ENCODE data around the gene KMT2C. TPM values are rescaled to one million over a fixed set of nuclear protein-coding genes. Genes with fewer than 3 reads are reported as not detected.

The KMT2C gene
- total and polyA plus RNA-seq, 2 of the 13 experiments (the other 11 are each of a cell fraction or from before 2014, with no cell fraction given) = 7.1 to 14.4 TPM

DNA sequence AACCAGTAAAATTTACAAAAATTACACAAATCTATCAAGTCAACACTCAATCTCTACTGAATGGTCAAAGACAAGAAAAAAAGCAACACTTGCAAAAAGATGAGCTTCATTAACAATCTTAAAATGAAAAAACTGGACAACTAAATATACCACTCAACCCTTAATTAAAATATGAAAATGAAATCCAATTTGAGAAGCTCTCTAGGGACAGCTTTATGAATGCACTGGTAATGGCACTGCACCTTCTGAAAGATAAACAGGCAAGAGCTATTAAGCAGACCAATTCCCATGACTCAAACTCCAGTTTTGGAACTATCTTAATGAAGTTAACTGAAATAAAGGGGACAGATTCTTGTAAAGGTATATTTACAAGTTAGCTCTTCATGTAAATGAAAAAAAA is 274.6 kb downstream of the KMT2C start (continued):
- TF ChIP-seq ZBTB7B (CRISPR knock-in tag; IDR thresholded peaks at IDR 0.05) (no peak), SMAD3 (CRISPR knock-in tag; IDR thresholded peaks at IDR 0.05) (no peak), NR3C1 (CRISPR knock-in tag; IDR thresholded peaks at IDR 0.05) (no peak), PAXIP1 (CRISPR knock-in tag; conservative IDR thresholded peaks at IDR 0.05) (no peak), DNMT3B (CRISPR knock-in tag; conservative IDR thresholded peaks at IDR 0.05) (no peak)
- TF ChIP-seq, protein P1, sequence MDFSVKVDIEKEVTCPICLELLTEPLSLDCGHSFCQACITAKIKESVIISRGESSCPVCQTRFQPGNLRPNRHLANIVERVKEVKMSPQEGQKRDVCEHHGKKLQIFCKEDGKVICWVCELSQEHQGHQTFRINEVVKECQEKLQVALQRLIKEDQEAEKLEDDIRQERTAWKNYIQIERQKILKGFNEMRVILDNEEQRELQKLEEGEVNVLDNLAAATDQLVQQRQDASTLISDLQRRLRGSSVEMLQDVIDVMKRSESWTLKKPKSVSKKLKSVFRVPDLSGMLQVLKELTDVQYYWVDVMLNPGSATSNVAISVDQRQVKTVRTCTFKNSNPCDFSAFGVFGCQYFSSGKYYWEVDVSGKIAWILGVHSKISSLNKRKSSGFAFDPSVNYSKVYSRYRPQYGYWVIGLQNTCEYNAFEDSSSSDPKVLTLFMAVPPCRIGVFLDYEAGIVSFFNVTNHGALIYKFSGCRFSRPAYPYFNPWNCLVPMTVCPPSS (IDR thresholded peaks at IDR 0.05) = no peak

- no peak overlapping the region for H2AFZ ChIP-seq (ENCODE audit: low read length)
- no TSS peak for BruUV-seq (replicated peaks)
- no peaks in the 10 kb centered on the region for H3K79me2 ChIP-seq (ENCODE audit: insufficient read depth, low read length)
- no peaks in the 10 kb centered on the region for H3K9me3 ChIP-seq (ENCODE audit: low read length)
- no peak overlapping the region for H3K4me3 ChIP-seq (replicated peaks in 1 of 3; ENCODE audit: insufficient read depth in 1 of 3, low read depth in 2 of 3, low read length in 3 of 3)
- intact Hi-C loops (cut with micrococcal nuclease; ENCODE audit: unreplicated experiment) = no loop called here
- POLR2A ChIA-PET = no interaction called here
- in situ Hi-C loops (cut with HindIII; ENCODE audit: extremely low pct_ligation_motif_present, low pct_unique_long_range_greater_than_20kb) = no loop called here
- no peaks in the 10 kb centered on the region for H3K27me3 ChIP-seq (ENCODE audit: control insufficient read depth in 1 of 2, insufficient read depth in 2 of 2, low read length in 2 of 2)
- CTCF ChIA-PET (ENCODE audit: low intra/inter-chr PET ratio, low total read pairs) = no interaction called here
- WGBS (ENCODE audit: low lambda C conversion rate) = 97% methylated on average over 11 of the region's 11 CpGs
- FAIRE-seq (no peak), ATAC-seq (no peak), DNase-seq (ENCODE audit: low spot score) (no peak)
- no peak overlapping the region for H3K27ac ChIP-seq (ENCODE audit: extremely low read length, insufficient read depth, low read length)
- no peak overlapping the region for H3K9ac ChIP-seq (ENCODE audit: insufficient read depth, low read depth, low read length)
- H3K4me1 ChIP-seq (ENCODE audit: insufficient read depth, low read length) = no peaks in the 10 kb centered on the region
- no peak overlapping the region for H3K4me2 ChIP-seq (ENCODE audit: low read depth, low read length)
- peaks cover 17 to 74% of the 10 kb centered on the region in 2 experiments for H3K36me3 ChIP-seq (replicated peaks in 1 of 2; ENCODE audit: control insufficient read depth in 1 of 2, insufficient read depth in 2 of 2, low read length in 2 of 2)
- no peaks in the 10 kb centered on the region for H4K20me1 ChIP-seq (ENCODE audit: insufficient read depth, low read length)
- TF ChIP-seq ZNF703 (CRISPR knock-in tag; IDR thresholded peaks at IDR 0.05; ENCODE audit: borderline replicate concordance) (no peak), MXI1 (IDR thresholded peaks at IDR 0.05; ENCODE audit: borderline replicate concordance, low read depth, low read length) (no peak), HMGA1 (CRISPR knock-in tag; conservative IDR thresholded peaks at IDR 0.05) (no peak), ZBTB21 (CRISPR knock-in tag; IDR thresholded peaks at IDR 0.05) (no peak), MEF2D (CRISPR knock-in tag; IDR thresholded peaks at IDR 0.05) (no peak), POLR2AphosphoS5 (IDR thresholded peaks at IDR 0.05; ENCODE audit: low read depth, low read length) (no peak), STAT6 (CRISPR knock-in tag; IDR thresholded peaks at IDR 0.05; ENCODE audit: borderline replicate concordance) (no peak), FOXK1 (CRISPR knock-in tag; IDR thresholded peaks at IDR 0.05; ENCODE audit: borderline replicate concordance, low read depth) (no peak), ZNF780A (CRISPR knock-in tag; IDR thresholded peaks at IDR 0.05) (no peak)
- TF ChIP-seq, protein P2, sequence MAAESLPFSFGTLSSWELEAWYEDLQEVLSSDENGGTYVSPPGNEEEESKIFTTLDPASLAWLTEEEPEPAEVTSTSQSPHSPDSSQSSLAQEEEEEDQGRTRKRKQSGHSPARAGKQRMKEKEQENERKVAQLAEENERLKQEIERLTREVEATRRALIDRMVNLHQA (CRISPR knock-in tag; IDR thresholded peaks at IDR 0.05) = no peak
Observed at GRCh38 chr7:152158801-152159587, 276.8 kb downstream of the KMT2C start.
